T-cell (primary cell): Measurements from ENCODE around the gene LHPP. TPM values are rescaled to one million over a fixed set of nuclear protein-coding genes. Genes with fewer than 3 reads are reported as not detected.

Source experiments
- ATAC-seq, 4 experiments: fragments of 200-7000 bp in 3 of 4; fragments of 150-1000 bp in 1 of 4; cut with Tn5 transposase; replicated peaks in 1 of 4; 1 replicate in 3 of 4; 2 replicates in 1 of 4; pipeline ENCODE4 v1.10.0; 2021; ENCODE audit warnings: moderate library complexity in 3 of 4, mild to moderate bottlenecking in 2 of 4, moderate number of reproducible peaks in 1 of 4
- CTCF ChIA-PET, 2 donors: fragments of 300-600 bp; sonication (Branson Sonifier 250); formaldehyde crosslinking; loops; one replicate each; lab custom pipeline; 2022; ENCODE audit warnings: antibody characterized with exemption in 2 of 2; lab: Charles Lee
- POLR2A ChIA-PET, 2 donors: fragments of 300-600 bp; sonication (Branson Sonifier 250); formaldehyde crosslinking; loops; one replicate each; lab custom pipeline; 2022; ENCODE audit warnings: antibody characterized with exemption in 2 of 2; lab: Charles Lee
- DNase-seq, 35 experiments: peaks; one replicate each; pipeline versions ENCODE4 v3.0.0 to v3.0.0-alpha.2; 2013 to 2023
- H3K27ac ChIP-seq: one replicate; pipeline ENCODE4 v1.5.1; 2013; ENCODE audit warnings: low read length
- H3K27me3 ChIP-seq, 2 experiments: replicated peaks in 1 of 2; 1 replicate in 1 of 2; 2 replicates in 1 of 2; pipeline versions ENCODE4 v1.6.1 to v1.7.0; 2013; ENCODE audit warnings: low read length in 1 of 2, mixed read lengths in 1 of 2; ENCODE audit not compliant: control insufficient read depth in 2 of 2, insufficient read depth in 2 of 2; ENCODE audit errors: extremely low read depth in 1 of 2
- H3K36me3 ChIP-seq, 2 donors: 1 replicate in 1 of 2; 2 replicates in 1 of 2; pipeline versions ENCODE4 v1.6.1 to v1.7.0; 2013; ENCODE audit warnings: low read length in 1 of 2; ENCODE audit not compliant: control insufficient read depth in 2 of 2, insufficient read depth in 1 of 2; ENCODE audit errors: extremely low read depth in 1 of 2
- H3K4me1 ChIP-seq, 2 experiments: 1 replicate in 1 of 2; 2 replicates in 1 of 2; pipeline versions ENCODE4 v1.6.1 to v1.7.0; 2013; ENCODE audit warnings: low read length in 2 of 2, mixed read lengths in 1 of 2; ENCODE audit not compliant: insufficient read depth in 2 of 2, control insufficient read depth in 1 of 2; ENCODE audit errors: extremely low read depth in 1 of 2
- H3K4me3 ChIP-seq, 2 donors: 1 replicate in 1 of 2; 2 replicates in 1 of 2; pipeline versions ENCODE4 v1.5.1 to v1.7.0; 2013; ENCODE audit warnings: mild to moderate bottlenecking in 2 of 2, low read length in 1 of 2, moderate library complexity in 1 of 2; ENCODE audit not compliant: control insufficient read depth in 1 of 2; ENCODE audit errors: extremely low read depth in 1 of 2
- H3K9me3 ChIP-seq: 2 replicates; pipeline ENCODE4 v1.7.0; 2013
- H3K27ac Mint-ChIP-seq, 2 donors: one replicate each; pipeline ENCODE4 v1.8.0; 2020 to 2021; ENCODE audit warnings: mild to moderate bottlenecking in 2 of 2, mixed read lengths in 2 of 2
- H3K27me3 Mint-ChIP-seq, 2 donors: one replicate each; pipeline ENCODE4 v1.8.0; 2021 to 2022; ENCODE audit warnings: mixed read lengths in 2 of 2
- H3K36me3 Mint-ChIP-seq: one replicate; pipeline ENCODE4 v1.8.0; 2021; ENCODE audit warnings: mixed read lengths
- H3K4me1 Mint-ChIP-seq, 3 donors: one replicate each; pipeline ENCODE4 v1.8.0; 2020 to 2022; ENCODE audit warnings: mixed read lengths in 3 of 3, mild to moderate bottlenecking in 1 of 3
- H3K4me3 Mint-ChIP-seq, 3 donors: one replicate each; pipeline ENCODE4 v1.8.0; 2020 to 2022; ENCODE audit warnings: mild to moderate bottlenecking in 3 of 3, mixed read lengths in 3 of 3, moderate library complexity in 3 of 3
- H3K9me3 Mint-ChIP-seq, 3 donors: one replicate each; pipeline ENCODE4 v1.8.0; 2020 to 2022; ENCODE audit warnings: mixed read lengths in 3 of 3
- WGBS: methylation state at CpG from one replicate; pipeline ENCODE4 v1.1.5; 2013; ENCODE audit warnings: missing lambda C conversion rate; ENCODE audit not compliant: insufficient coverage; 5-methylcytosine and 5-hydroxymethylcytosine counted together
- total RNA-seq, 35 experiments: library from RNA in 6 of 35; stranded (reverse) in 6 of 35; fragments of 120-200 nt in 1 of 35; gene quantifications; one replicate each; pipeline versions ENCODE4 v1.2.1 to v1.2.4 and lab custom pipeline; 2013 to 2026

Gene LHPP
- total RNA-seq, 5 donors from 2014 or later (not counting 1 experiment from before 2014, with no cell fraction given), result 13.2 to 27.4 (median 22.3) TPM

DNA sequence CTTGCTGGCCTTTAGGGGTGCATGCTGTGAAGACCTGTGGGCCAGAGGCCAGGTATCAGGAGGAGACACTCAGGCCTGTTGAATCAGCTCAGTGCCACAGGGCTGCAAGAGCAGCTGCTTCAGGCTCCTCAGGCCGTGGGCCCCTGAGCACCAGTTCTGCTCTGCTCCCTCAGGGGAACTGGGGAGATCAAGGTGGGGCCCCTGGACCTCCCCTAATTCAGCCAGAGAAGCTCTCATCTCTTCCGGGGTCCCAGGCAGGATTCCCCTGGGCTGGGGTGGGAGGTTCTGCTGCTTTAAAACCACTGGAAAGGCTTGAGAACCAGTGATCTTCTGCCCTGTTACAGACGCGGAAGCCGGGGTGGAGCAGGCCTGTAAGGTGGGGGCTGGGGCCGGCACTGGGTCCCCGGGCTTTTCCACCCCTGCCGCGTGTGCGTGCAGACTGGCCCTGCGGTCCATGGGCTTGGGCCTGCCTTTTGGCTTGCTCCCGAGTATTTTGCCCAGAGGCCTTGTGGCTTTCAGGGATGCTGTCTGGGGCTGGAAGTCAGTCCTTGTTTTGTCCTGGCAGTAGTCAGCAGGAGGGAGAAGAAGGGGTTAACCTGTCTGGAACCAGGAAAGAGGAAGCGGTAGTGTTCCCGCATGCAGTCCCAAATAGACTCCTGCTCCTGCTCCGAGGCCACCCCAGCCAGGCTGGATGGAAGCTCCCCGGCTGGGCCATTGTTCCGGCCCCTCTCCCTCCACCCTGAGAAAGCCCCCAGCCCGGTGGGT lies 74.3 kb downstream of the LHPP start:
- no peaks in the 10 kb centered on the region for H3K36me3 Mint-ChIP-seq
- no peak overlapping the region for H3K4me3 Mint-ChIP-seq
- DNase-seq (no peak), ATAC-seq (no peak)
- H3K9me3 Mint-ChIP-seq, result no peaks in the 10 kb centered on the region
- H3K27me3 ChIP-seq, result peaks cover 0 to under 1% of the 10 kb centered on the region in 2 experiments
- H3K27ac ChIP-seq, result no peak overlapping the region
- H3K36me3 ChIP-seq, result peaks cover 0 to 3% of the 10 kb centered on the region in 2 donors
- H3K4me1 ChIP-seq, result peaks cover 0 to 15% of the 10 kb centered on the region in 2 experiments
- no peaks in the 10 kb centered on the region for H3K27me3 Mint-ChIP-seq
- H3K4me1 Mint-ChIP-seq, result peaks cover 0 to 15% (median 3%) of the 10 kb centered on the region in 3 donors
- WGBS, result 87% methylated on average over 12 of the region's 18 CpGs
- no peaks in the 10 kb centered on the region for H3K9me3 ChIP-seq
- ChIA-PET CTCF (interaction anchor here (0.6 to 9.0 kb wide), 6 partner anchors 10 to 236 kb away, joined by 3 to 87 read pairs (median 8); no protein-coding TSS in a partner anchor), POLR2A (interaction anchor here in 1 of 2 donors (0.6 kb wide), 1 partner anchor 47 kb away, joined by 5 read pairs; no protein-coding TSS in a partner anchor)
- no peak overlapping the region for H3K27ac Mint-ChIP-seq
- no peak overlapping the region for H3K4me3 ChIP-seq

- Mint-ChIP-seq H3K36me3 (no peaks in the 10 kb centered on the region), H3K9me3 (no peaks in the 10 kb centered on the region), H3K4me1 (peaks cover 0 to 13% (median 3%) of the 10 kb centered on the region in 3 donors), H3K27ac (no peak overlapping the region), H3K4me3 (no peak overlapping the region), H3K27me3 (no peaks in the 10 kb centered on the region)
- no peak overlapping the region for H3K4me3 ChIP-seq
- peaks cover 0 to 4% of the 10 kb centered on the region in 2 experiments for H3K27me3 ChIP-seq
- 100% methylated on average over 2 of the region's 5 CpGs for WGBS
- H3K4me1 ChIP-seq, result peaks cover 0 to 15% of the 10 kb centered on the region in 2 experiments
- peaks cover 0 to 3% of the 10 kb centered on the region in 2 donors for H3K36me3 ChIP-seq
- DNase-seq (no peak), ATAC-seq (no peak)
- H3K27ac ChIP-seq, result no peak overlapping the region
- CTCF ChIA-PET, result interaction anchor here (1.0 to 9.0 kb wide), 3 partner anchors 9 to 210 kb away, joined by 4 to 87 read pairs (median 41); no protein-coding TSS in a partner anchor
- POLR2A ChIA-PET, result no interaction called here
- no peaks in the 10 kb centered on the region for H3K9me3 ChIP-seq
Measured at GRCh38 chr10:124536496-124537050, 75.0 kb downstream of the LHPP start.

GRCh38 chr10:124537166-124537725 lies 75.6 kb downstream of the LHPP start:
- no peak overlapping the region for H3K27ac ChIP-seq
- H3K4me3 Mint-ChIP-seq, result no peak overlapping the region
- no peak overlapping the region for H3K4me3 ChIP-seq
- H3K36me3 Mint-ChIP-seq, result no peaks in the 10 kb centered on the region
- no peaks in the 10 kb centered on the region for H3K27me3 Mint-ChIP-seq
- ATAC-seq, result no peak
- H3K36me3 ChIP-seq, result peaks cover 0 to 3% of the 10 kb centered on the region in 2 donors
- DNase-seq, result no peak
- ChIA-PET POLR2A (no interaction called here), CTCF (interaction anchor here (1.6 to 9.0 kb wide), 3 partner anchors 186 to 210 kb away, joined by 3 to 87 read pairs (median 41); no protein-coding TSS in a partner anchor)
- H3K4me1 Mint-ChIP-seq, result peaks cover 0 to 13% (median 3%) of the 10 kb centered on the region in 3 donors
- H3K9me3 Mint-ChIP-seq, result no peaks in the 10 kb centered on the region
- no peaks in the 10 kb centered on the region for H3K9me3 ChIP-seq
- WGBS, result 94% methylated on average over 14 of the region's 18 CpGs
- H3K4me1 ChIP-seq, result peaks cover 0 to 15% of the 10 kb centered on the region in 2 experiments
- no peak overlapping the region for H3K27ac Mint-ChIP-seq
- H3K27me3 ChIP-seq, result peaks cover 0 to 4% of the 10 kb centered on the region in 2 experiments

GRCh38 chr10:124537891-124538290 lies 76.3 kb downstream of the LHPP start:
- Histone ChIP-seq H3K27me3 (peaks cover 0 to 4% of the 10 kb centered on the region in 2 experiments), H3K4me3 (no peak overlapping the region), H3K4me1 (peaks cover 0 to 15% of the 10 kb centered on the region in 2 experiments), H3K9me3 (no peaks in the 10 kb centered on the region), H3K36me3 (peaks cover 0 to 3% of the 10 kb centered on the region in 2 donors), H3K27ac (no peak overlapping the region)
- H3K9me3 Mint-ChIP-seq, result no peaks in the 10 kb centered on the region
- ChIA-PET POLR2A (no interaction called here), CTCF (interaction anchor here (1.6 to 9.0 kb wide), 5 partner anchors 185 to 209 kb away, joined by 3 to 87 read pairs (median 8); no protein-coding TSS in a partner anchor)
- no peak overlapping the region for H3K4me3 Mint-ChIP-seq
- H3K36me3 Mint-ChIP-seq, result no peaks in the 10 kb centered on the region
- no peak for DNase-seq
- WGBS, result 87% methylated on average over 10 of the region's 13 CpGs
- ATAC-seq, result no peak
- H3K27ac Mint-ChIP-seq, result no peak overlapping the region
- peaks cover 0 to 11% (median 3%) of the 10 kb centered on the region in 3 donors for H3K4me1 Mint-ChIP-seq
- no peaks in the 10 kb centered on the region for H3K27me3 Mint-ChIP-seq

DNA sequence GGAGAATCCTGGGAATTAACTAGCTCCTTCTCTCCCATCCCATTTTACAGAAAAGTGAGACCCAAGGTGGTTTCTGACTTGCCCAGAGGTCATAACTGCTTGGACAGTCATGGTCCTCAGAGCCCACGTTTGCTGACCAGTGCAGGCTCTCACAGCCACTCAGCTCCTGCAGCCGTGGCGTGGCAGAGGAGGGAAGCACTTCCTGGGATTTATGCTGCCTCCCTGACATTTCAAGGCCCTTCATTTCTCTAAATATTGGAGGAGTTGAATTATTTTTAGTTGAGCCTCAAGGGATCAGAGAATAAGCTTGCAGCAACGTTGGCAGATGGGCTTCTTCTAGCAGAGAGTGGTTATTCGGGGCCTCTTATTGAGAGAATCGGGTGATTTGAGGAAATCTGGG lies 77.1 kb downstream of the LHPP start:
- no peaks in the 10 kb centered on the region for H3K9me3 Mint-ChIP-seq
- Histone ChIP-seq H3K4me1 (peaks cover 0 to 15% of the 10 kb centered on the region in 2 experiments), H3K9me3 (no peaks in the 10 kb centered on the region), H3K27ac (no peak overlapping the region), H3K4me3 (no peak overlapping the region), H3K27me3 (peaks cover 0 to 7% of the 10 kb centered on the region in 2 experiments), H3K36me3 (peaks cover 0 to 3% of the 10 kb centered on the region in 2 donors)
- ATAC-seq (no peak), DNase-seq (no peak)
- H3K4me3 Mint-ChIP-seq, result no peak overlapping the region
- POLR2A ChIA-PET, result no interaction called here
- CTCF ChIA-PET, result interaction anchor here (1.1 to 9.0 kb wide), 6 partner anchors 8 to 208 kb away, joined by 3 to 87 read pairs (median 6); no protein-coding TSS in a partner anchor
- H3K27ac Mint-ChIP-seq, result no peak overlapping the region
- no peaks in the 10 kb centered on the region for H3K27me3 Mint-ChIP-seq
- no peaks in the 10 kb centered on the region for H3K36me3 Mint-ChIP-seq
- H3K4me1 Mint-ChIP-seq, result peaks cover 0 to 11% (median 3%) of the 10 kb centered on the region in 3 donors
- WGBS, result 84% methylated on average over 4 of the region's 6 CpGs
